K562 (cell line): Measurements from ENCODE around the gene CCDC186.

Experiments
- ATF3 ChIP-seq, 2 experiments: fragments of 450-650 bp in 1 of 2; sonication (generic) in 1 of 2; formaldehyde crosslinking in 1 of 2; IDR thresholded peaks in 1 of 2; conservative IDR thresholded peaks in 1 of 2; 2 replicates each; pipeline versions ENCODE4 v1.6.1 to v1.8.1; 2016 to 2023; ENCODE audit warnings: mild to moderate bottlenecking in 2 of 2, moderate library complexity in 2 of 2, inconsistent platforms in 1 of 2, missing genetic modification reagents in 1 of 2
- CHCHD3 ChIP-seq: fragments of 250-450 bp; sonication (Bioruptor Pico); IDR thresholded peaks from 2 replicates; pipeline ENCODE4 v2.1.2; 2022; ENCODE audit warnings: mild to moderate bottlenecking
- CTCF ChIP-seq, 3 experiments: IDR thresholded peaks in 2 of 3; conservative IDR thresholded peaks in 1 of 3; 2 replicates each; pipeline ENCODE4 v1.5.1; 2011 to 2012; ENCODE audit warnings: low read length in 3 of 3, mild to moderate bottlenecking in 3 of 3, control low read depth in 2 of 3, improper control_type of control experiment in 1 of 3, inconsistent platforms in 1 of 3, low read depth in 1 of 3, mixed read lengths in 1 of 3, moderate library complexity in 1 of 3; ENCODE audit not compliant: insufficient read depth in 2 of 3
- EZH2 ChIP-seq: IDR thresholded peaks from 2 replicates; pipeline ENCODE4 v1.6.1; 2012; ENCODE audit warnings: low read depth, mild to moderate bottlenecking, inconsistent platforms, low read length, borderline replicate concordance
- MAFG ChIP-seq: fragments of 450-650 bp; conservative IDR thresholded peaks from 2 replicates; pipeline ENCODE4 v1.6.1; 2016; ENCODE audit warnings: missing genetic modification characterization, missing compliant biosample characterization
- MAX ChIP-seq: sonication (generic); formaldehyde crosslinking; IDR thresholded peaks from 2 replicates; pipeline ENCODE4 v1.9.0; 2022; ENCODE audit warnings: mild to moderate bottlenecking, missing genetic modification reagents
- SIN3A ChIP-seq, 2 experiments: fragments of 150-350 bp in 1 of 2; IDR thresholded peaks; 2 replicates each; pipeline ENCODE4 v1.6.1; 2011 to 2016; ENCODE audit warnings: borderline replicate concordance in 2 of 2, low read depth in 2 of 2, low read length in 2 of 2, mild to moderate bottlenecking in 2 of 2, moderate library complexity in 2 of 2; ENCODE audit not compliant: control insufficient read depth in 1 of 2
- SMAD4 ChIP-seq: fragments of 250-450 bp; sonication (Bioruptor Pico); conservative IDR thresholded peaks from 2 replicates; pipeline ENCODE4 v1.8.0; 2021; ENCODE audit warnings: inconsistent platforms, mild to moderate bottlenecking, moderate library complexity
- TAF1 ChIP-seq: IDR thresholded peaks from 2 replicates; pipeline ENCODE4 v1.6.1; 2011; ENCODE audit warnings: mild to moderate bottlenecking, low read length, moderate library complexity; ENCODE audit not compliant: insufficient read depth, control insufficient read depth, severe bottlenecking; ENCODE audit errors: extremely low read depth
- ZBTB26 ChIP-seq: fragments of 450-650 bp; formaldehyde crosslinking; IDR thresholded peaks from 2 replicates; pipeline ENCODE4 v1.4.0; 2022; ENCODE audit warnings: missing genetic modification characterization
- ZBTB7A ChIP-seq: IDR thresholded peaks from 2 replicates; pipeline ENCODE4 v1.6.1; 2011; ENCODE audit warnings: low read depth, mild to moderate bottlenecking, low read length, moderate library complexity, borderline replicate concordance; ENCODE audit not compliant: control insufficient read depth

- TF ChIP-seq SMAD4 (no peak), TAF1 (no peak), EZH2 (no peak), ZBTB26 (CRISPR knock-in tag) (no peak), SIN3A (IDR thresholded peaks at IDR 0.05; ENCODE audit: borderline replicate concordance in 2 of 2, control insufficient read depth in 1 of 2, low read depth in 2 of 2, low read length in 2 of 2) (no peak), CTCF (IDR thresholded peaks at IDR 0.05 in 2 of 3, conservative IDR thresholded peaks at IDR 0.05 in 1 of 3; ENCODE audit: insufficient read depth in 2 of 3, low read depth in 1 of 3, low read length in 3 of 3) (no peak), ZBTB7A (no peak), MAFG (tag) (no peak), ATF3 (IDR thresholded peaks at IDR 0.05) (no peak), ATF3 (CRISPR knock-in tag; conservative IDR thresholded peaks at IDR 0.05) (no peak), MAX (CRISPR knock-in tag) (no peak), CHCHD3 (CRISPR knock-in tag) (no peak)
Observed at GRCh38 chr10:114100848-114101741, 72.9 kb downstream of the CCDC186 start.
